ENCODE results near the gene CMC2.

DNA sequence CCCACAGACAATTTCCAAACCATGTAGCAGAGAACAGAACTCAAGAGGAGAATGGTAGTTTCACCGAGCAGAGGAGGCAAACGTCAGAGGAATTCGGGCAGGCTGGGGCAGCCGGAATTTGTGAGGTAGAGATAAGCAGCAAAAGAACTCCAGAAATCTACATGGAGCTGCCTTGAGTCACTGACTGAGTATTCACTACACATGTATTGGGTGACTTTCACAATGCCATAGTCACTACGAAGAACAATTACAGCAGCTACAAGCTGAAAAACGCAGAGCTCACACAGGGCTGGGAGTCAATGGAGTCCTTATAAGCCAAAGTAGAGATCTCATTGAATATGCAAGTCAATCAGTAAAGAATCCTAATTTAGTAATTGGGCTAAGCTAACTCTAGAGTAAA, 13.4 kb downstream of the CMC2 start:
- TF ChIP-seq CTCF (IDR thresholded peaks at IDR 0.05) (no peak), EP300 (IDR thresholded peaks at IDR 0.05) (no peak)

All from ovary (tissue), 3 donors.